ENCODE results near the gene TNFRSF19. TPM values are rescaled to one million over a fixed set of nuclear protein-coding genes. Genes with fewer than 3 reads are reported as not detected.

The TNFRSF19 gene
- total RNA-seq, 2 experiments from 2014 or later: not detected

- Mint-ChIP-seq H3K27ac (no peak overlapping the region), H3K9me3 (no peaks in the 10 kb centered on the region), H3K36me3 (ENCODE audit: low read depth) (no peaks in the 10 kb centered on the region), H3K4me1 (ENCODE audit: low read depth) (no peaks in the 10 kb centered on the region), H3K27me3 (peaks cover 4% of the 10 kb centered on the region), H3K4me3 (no peak overlapping the region)
- DNase-seq: no peak
- Histone ChIP-seq H3K4me1 (ENCODE audit: insufficient read depth, low read length) (no peaks in the 10 kb centered on the region), H3K27me3 (ENCODE audit: control insufficient read depth in 1 of 2, insufficient read depth in 2 of 2, low read length in 2 of 2) (no peaks in the 10 kb centered on the region), H3K9me3 (ENCODE audit: control insufficient read depth in 1 of 2, insufficient read depth in 1 of 2, low read length in 2 of 2) (no peaks in the 10 kb centered on the region), H3K4me3 (ENCODE audit: low read length) (no peak overlapping the region), H3K36me3 (ENCODE audit: insufficient read depth, low read length) (no peaks in the 10 kb centered on the region), H3K27ac (ENCODE audit: low read depth in 1 of 2, low read length in 2 of 2) (no peak overlapping the region)
- ChIA-PET CTCF (no interaction called here), POLR2A (interaction anchor here (0.6 kb wide), 1 partner anchor 19 kb away, joined by 3 read pairs; no protein-coding TSS in a partner anchor)
- intact Hi-C loops (cut with DNase I, micrococcal nuclease): no loop called here
- ATAC-seq (ENCODE audit: poor library complexity): no peak
- no peak for TF ChIP-seq CTCF (IDR thresholded peaks at IDR 0.05)
Observed at GRCh38 chr13:23632741-23633140, 62.5 kb downstream of the TNFRSF19 start.

- Mint-ChIP-seq H3K4me1 (ENCODE audit: low read depth) (no peaks in the 10 kb centered on the region), H3K27ac (no peak overlapping the region), H3K36me3 (ENCODE audit: low read depth) (no peaks in the 10 kb centered on the region), H3K9me3 (no peaks in the 10 kb centered on the region), H3K27me3 (peaks cover 4% of the 10 kb centered on the region), H3K4me3 (no peak overlapping the region)
- DNase-seq (no peak), ATAC-seq (ENCODE audit: poor library complexity) (no peak)
- no peak overlapping the region for H3K4me3 ChIP-seq (ENCODE audit: low read length)
- H3K36me3 ChIP-seq (ENCODE audit: insufficient read depth, low read length): no peaks in the 10 kb centered on the region
- H3K27ac ChIP-seq (ENCODE audit: low read depth in 1 of 2, low read length in 2 of 2): no peak overlapping the region
- H3K27me3 ChIP-seq (ENCODE audit: control insufficient read depth in 1 of 2, insufficient read depth in 2 of 2, low read length in 2 of 2): no peaks in the 10 kb centered on the region
- ChIA-PET CTCF (no interaction called here), POLR2A (no interaction called here)
- no peaks in the 10 kb centered on the region for H3K4me1 ChIP-seq (ENCODE audit: insufficient read depth, low read length)
- TF ChIP-seq CTCF (IDR thresholded peaks at IDR 0.05): no peak
- intact Hi-C loops (cut with DNase I, micrococcal nuclease): no loop called here
- no peaks in the 10 kb centered on the region for H3K9me3 ChIP-seq (ENCODE audit: control insufficient read depth in 1 of 2, insufficient read depth in 1 of 2, low read length in 2 of 2)
Observed at GRCh38 chr13:23634897-23635296, 64.7 kb downstream of the TNFRSF19 start.

GRCh38 chr13:23636360-23636759, 66.1 kb downstream of the TNFRSF19 start:
- no peaks in the 10 kb centered on the region for H3K27me3 Mint-ChIP-seq
- H3K27ac Mint-ChIP-seq: no peak overlapping the region
- TF ChIP-seq CTCF (IDR thresholded peaks at IDR 0.05): no peak
- H3K4me1 Mint-ChIP-seq (ENCODE audit: low read depth): no peaks in the 10 kb centered on the region
- H3K27ac ChIP-seq (ENCODE audit: low read depth in 1 of 2, low read length in 2 of 2): no peak overlapping the region
- no peak overlapping the region for H3K4me3 Mint-ChIP-seq
- POLR2A ChIA-PET: no interaction called here
- H3K4me1 ChIP-seq (ENCODE audit: insufficient read depth, low read length): no peaks in the 10 kb centered on the region
- CTCF ChIA-PET: interaction anchor here (1.2 kb wide), 1 partner anchor 14 kb away, joined by 3 read pairs; no protein-coding TSS in a partner anchor
- no peaks in the 10 kb centered on the region for H3K27me3 ChIP-seq (ENCODE audit: control insufficient read depth in 1 of 2, insufficient read depth in 2 of 2, low read length in 2 of 2)
- H3K36me3 ChIP-seq (ENCODE audit: insufficient read depth, low read length): no peaks in the 10 kb centered on the region
- no peak for ATAC-seq (ENCODE audit: poor library complexity)
- no peaks in the 10 kb centered on the region for H3K9me3 Mint-ChIP-seq
- no peak overlapping the region for H3K4me3 ChIP-seq (ENCODE audit: low read length)
- H3K36me3 Mint-ChIP-seq (ENCODE audit: low read depth): no peaks in the 10 kb centered on the region
- H3K9me3 ChIP-seq (ENCODE audit: control insufficient read depth in 1 of 2, insufficient read depth in 1 of 2, low read length in 2 of 2): no peaks in the 10 kb centered on the region
- intact Hi-C loops (cut with DNase I, micrococcal nuclease): no loop called here
- no peak for DNase-seq
